ENCODE measurements around the gene CBX1.

CBX1 gene

GRCh38 chr17:48043176-48043575 lies 58.1 kb downstream of the CBX1 start:
- Histone ChIP-seq H3K27ac (ENCODE audit: low read depth, low read length) (no peak overlapping the region), H3K4ac (ENCODE audit: low read depth, low read length) (no peak overlapping the region), H2AFZ (ENCODE audit: insufficient read depth, low read length, poor library complexity) (no peak overlapping the region), H3K79me2 (ENCODE audit: control insufficient read depth, insufficient read depth, low read length, poor library complexity) (peaks cover 4% of the 10 kb centered on the region), H3K27me3 (ENCODE audit: insufficient read depth, low read length) (peaks cover 3% of the 10 kb centered on the region), H4K8ac (ENCODE audit: low read depth, low read length) (no peak overlapping the region), H3K14ac (ENCODE audit: low read length) (no peak overlapping the region), H3K36me3 (ENCODE audit: control insufficient read depth in 1 of 2, insufficient read depth in 2 of 2, low read length in 2 of 2) (no peaks in the 10 kb centered on the region), H2AK5ac (ENCODE audit: low read length) (no peak overlapping the region), H4K91ac (ENCODE audit: low read depth, low read length) (no peak overlapping the region), H3K23ac (ENCODE audit: low read length) (peak overlapping the region; percentile 37), H3K9ac (ENCODE audit: low read length) (no peak overlapping the region), H2BK12ac (ENCODE audit: low read length) (no peak overlapping the region), H2BK5ac (ENCODE audit: low read depth, low read length, poor library complexity) (no peak overlapping the region), H3K18ac (ENCODE audit: low read length) (no peak overlapping the region), H3K4me1 (ENCODE audit: control insufficient read depth in 1 of 2, insufficient read depth in 2 of 2, low read length in 2 of 2) (peaks cover 0 to 12% of the 10 kb centered on the region in 2 experiments), H2BK120ac (ENCODE audit: insufficient read depth, low read length, poor library complexity) (no peak overlapping the region), H4K12ac (ENCODE audit: low read depth, low read length) (no peak overlapping the region), H3K79me1 (ENCODE audit: low read length) (peaks cover 6% of the 10 kb centered on the region), H3K9me3 (ENCODE audit: insufficient read depth, low read depth, low read length) (peaks cover 4% of the 10 kb centered on the region), H3K4me3 (ENCODE audit: low read depth, low read length) (no peak overlapping the region), H3K4me2 (ENCODE audit: low read length) (no peak overlapping the region)
- WGBS (ENCODE audit: extremely low coverage, insufficient coverage, insufficient read length): no CpG with 5 or more reads among the region's 2 CpGs
- no peak for DNase-seq

- Histone ChIP-seq H3K9me3 (ENCODE audit: insufficient read depth, low read depth, low read length) (peaks cover 7% of the 10 kb centered on the region), H2AFZ (ENCODE audit: insufficient read depth, low read length, poor library complexity) (no peak overlapping the region), H3K36me3 (ENCODE audit: control insufficient read depth in 1 of 2, insufficient read depth in 2 of 2, low read length in 2 of 2) (no peaks in the 10 kb centered on the region), H2BK120ac (ENCODE audit: insufficient read depth, low read length, poor library complexity) (no peak overlapping the region), H3K14ac (ENCODE audit: low read length) (no peak overlapping the region), H3K4ac (ENCODE audit: low read depth, low read length) (no peak overlapping the region), H3K9ac (ENCODE audit: low read length) (no peak overlapping the region), H4K8ac (ENCODE audit: low read depth, low read length) (no peak overlapping the region), H2AK5ac (ENCODE audit: low read length) (no peak overlapping the region), H3K27me3 (ENCODE audit: insufficient read depth, low read length) (peaks cover 19% of the 10 kb centered on the region), H4K12ac (ENCODE audit: low read depth, low read length) (no peak overlapping the region), H2BK12ac (ENCODE audit: low read length) (no peak overlapping the region), H3K4me3 (ENCODE audit: low read depth, low read length) (no peak overlapping the region), H2BK5ac (ENCODE audit: low read depth, low read length, poor library complexity) (no peak overlapping the region), H3K23ac (ENCODE audit: low read length) (no peak overlapping the region), H4K91ac (ENCODE audit: low read depth, low read length) (no peak overlapping the region), H3K18ac (ENCODE audit: low read length) (no peak overlapping the region), H3K4me2 (ENCODE audit: low read length) (no peak overlapping the region), H3K79me1 (ENCODE audit: low read length) (no peaks in the 10 kb centered on the region), H3K79me2 (ENCODE audit: control insufficient read depth, insufficient read depth, low read length, poor library complexity) (no peaks in the 10 kb centered on the region), H3K4me1 (ENCODE audit: control insufficient read depth in 1 of 2, insufficient read depth in 2 of 2, low read length in 2 of 2) (peaks cover 6 to 10% of the 10 kb centered on the region in 2 experiments), H3K27ac (ENCODE audit: low read depth, low read length) (no peak overlapping the region)
- WGBS (ENCODE audit: extremely low coverage, insufficient coverage, insufficient read length): no CpG with 5 or more reads among the region's 2 CpGs
- no peak for DNase-seq
Observed at GRCh38 chr17:48038687-48039086, 62.6 kb downstream of the CBX1 start.

- WGBS (ENCODE audit: extremely low coverage, insufficient coverage, insufficient read length): no CpG with 5 or more reads among the region's 19 CpGs
Observed at GRCh38 chr17:48037838-48038323, 63.4 kb downstream of the CBX1 start.

GRCh38 chr17:48037036-48037837 lies 64.0 kb downstream of the CBX1 start, which contains the start of gene COPZ2:
Gene COPZ2, minus strand, starts transcription at chr17:48037797. Its CDS starts 20 bp downstream, at chr17:48037777.
- peak within 1 kb of the TSS; percentile 85 for H3K4me2 ChIP-seq (ENCODE audit: low read length)
- H3K27me3 ChIP-seq (ENCODE audit: insufficient read depth, low read length): peaks cover 19% of the 10 kb centered on the region
- no peaks in the 10 kb centered on the region for H3K79me2 ChIP-seq (ENCODE audit: control insufficient read depth, insufficient read depth, low read length, poor library complexity)
- peaks cover 6 to 10% of the 10 kb centered on the region in 2 experiments for H3K4me1 ChIP-seq (ENCODE audit: control insufficient read depth in 1 of 2, insufficient read depth in 2 of 2, low read length in 2 of 2)
- H3K27ac ChIP-seq (ENCODE audit: low read depth, low read length): no peak within 1 kb of the TSS
- WGBS (ENCODE audit: extremely low coverage, insufficient coverage, insufficient read length): no CpG with 5 or more reads among the region's 73 CpGs
- peak within 1 kb of the TSS; percentile 85 for H2AFZ ChIP-seq (ENCODE audit: insufficient read depth, low read length, poor library complexity)
- no peak within 1 kb of the TSS for H4K12ac ChIP-seq (ENCODE audit: low read depth, low read length)
- H2BK120ac ChIP-seq (ENCODE audit: insufficient read depth, low read length, poor library complexity): no peak within 1 kb of the TSS
- H2AK5ac ChIP-seq (ENCODE audit: low read length): no peak within 1 kb of the TSS
- H4K91ac ChIP-seq (ENCODE audit: low read depth, low read length): no peak within 1 kb of the TSS
- no peak within 1 kb of the TSS for H3K9ac ChIP-seq (ENCODE audit: low read length)
- H3K36me3 ChIP-seq (ENCODE audit: control insufficient read depth in 1 of 2, insufficient read depth in 2 of 2, low read length in 2 of 2): no peaks in the 10 kb centered on the region
- no peak within 1 kb of the TSS for H4K8ac ChIP-seq (ENCODE audit: low read depth, low read length)
- no peak within 1 kb of the TSS for H3K4ac ChIP-seq (ENCODE audit: low read depth, low read length)
- H3K79me1 ChIP-seq (ENCODE audit: low read length): no peaks in the 10 kb centered on the region
- peak within 1 kb of the TSS; percentile 63 for H3K4me3 ChIP-seq (ENCODE audit: low read depth, low read length)
- no peak within 1 kb of the TSS for H3K14ac ChIP-seq (ENCODE audit: low read length)
- no peak within 1 kb of the TSS for H3K18ac ChIP-seq (ENCODE audit: low read length)
- H3K23ac ChIP-seq (ENCODE audit: low read length): no peak within 1 kb of the TSS
- no peak within 1 kb of the TSS for H2BK12ac ChIP-seq (ENCODE audit: low read length)
- no peak within 1 kb of the TSS for H2BK5ac ChIP-seq (ENCODE audit: low read depth, low read length, poor library complexity)
- DNase-seq: peak in 1 of 2 donors; percentile 34
- peaks cover 5% of the 10 kb centered on the region for H3K9me3 ChIP-seq (ENCODE audit: insufficient read depth, low read depth, low read length)

More at GRCh38 chr17:48037838-48038323, 63.4 kb downstream of the CBX1 start:
- no peak overlapping the region for H2BK12ac ChIP-seq (ENCODE audit: low read length)
- H3K79me2 ChIP-seq (ENCODE audit: control insufficient read depth, insufficient read depth, low read length, poor library complexity): no peaks in the 10 kb centered on the region
- no peak overlapping the region for H4K12ac ChIP-seq (ENCODE audit: low read depth, low read length)
- H3K36me3 ChIP-seq (ENCODE audit: control insufficient read depth in 1 of 2, insufficient read depth in 2 of 2, low read length in 2 of 2): no peaks in the 10 kb centered on the region
- no peak overlapping the region for H4K91ac ChIP-seq (ENCODE audit: low read depth, low read length)
- no peak overlapping the region for H3K23ac ChIP-seq (ENCODE audit: low read length)
- no peak overlapping the region for H3K9ac ChIP-seq (ENCODE audit: low read length)
- peaks cover 6 to 10% of the 10 kb centered on the region in 2 experiments for H3K4me1 ChIP-seq (ENCODE audit: control insufficient read depth in 1 of 2, insufficient read depth in 2 of 2, low read length in 2 of 2)
- no peak overlapping the region for H2AK5ac ChIP-seq (ENCODE audit: low read length)
- peak overlapping the region; percentile 26 for H3K4me2 ChIP-seq (ENCODE audit: low read length)
- H3K9me3 ChIP-seq (ENCODE audit: insufficient read depth, low read depth, low read length): peaks cover 5% of the 10 kb centered on the region
- DNase-seq: no peak
- peaks cover 19% of the 10 kb centered on the region for H3K27me3 ChIP-seq (ENCODE audit: insufficient read depth, low read length)
- no peaks in the 10 kb centered on the region for H3K79me1 ChIP-seq (ENCODE audit: low read length)
- H2AFZ ChIP-seq (ENCODE audit: insufficient read depth, low read length, poor library complexity): peak overlapping the region; percentile 42
- H4K8ac ChIP-seq (ENCODE audit: low read depth, low read length): no peak overlapping the region
- H3K4me3 ChIP-seq (ENCODE audit: low read depth, low read length): peak overlapping the region; percentile 44
- no peak overlapping the region for H2BK5ac ChIP-seq (ENCODE audit: low read depth, low read length, poor library complexity)
- no peak overlapping the region for H2BK120ac ChIP-seq (ENCODE audit: insufficient read depth, low read length, poor library complexity)
- no peak overlapping the region for H3K14ac ChIP-seq (ENCODE audit: low read length)
- no peak overlapping the region for H3K18ac ChIP-seq (ENCODE audit: low read length)
- H3K27ac ChIP-seq (ENCODE audit: low read depth, low read length): no peak overlapping the region
- H3K4ac ChIP-seq (ENCODE audit: low read depth, low read length): no peak overlapping the region
